ENCODE measurements around the gene METTL16.
"Not testable (repeated sequence)": the region's sequence is repeated elsewhere in the genome, so short reads cannot be mapped to it uniquely, and the experiment has no call there.

Gene METTL16

DNA sequence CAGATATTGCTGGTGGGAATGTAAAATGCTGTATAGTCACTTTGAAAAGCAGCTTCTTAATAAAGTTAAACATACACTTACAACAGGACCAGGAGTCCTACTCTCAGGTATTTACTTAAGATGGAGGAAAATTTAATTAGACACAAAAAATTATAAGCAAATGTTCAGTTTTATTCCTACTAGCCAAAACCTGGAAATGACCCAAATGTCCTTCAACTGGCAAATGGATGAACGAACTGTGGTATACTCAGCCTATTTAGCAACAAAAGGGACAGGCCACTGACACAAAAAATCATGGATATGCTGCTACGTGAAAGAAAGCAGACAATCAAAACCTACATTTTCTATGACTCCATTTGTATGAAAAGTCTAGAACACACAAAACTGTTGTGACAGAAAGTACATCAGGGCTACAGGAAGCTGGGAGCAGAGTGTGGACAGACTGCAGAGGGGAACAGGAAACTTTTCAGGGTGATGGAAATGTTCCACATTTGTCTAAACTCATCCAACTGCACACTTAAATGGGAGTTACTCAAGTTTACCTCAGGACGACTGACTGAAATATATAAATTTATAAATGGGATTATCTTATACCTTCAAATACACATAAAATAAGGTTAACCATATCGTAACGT, 61.6 kb downstream of the METTL16 start:
- no peak for DNase-seq (ENCODE audit: low read depth in 1 of 2, low spot score in 1 of 2)

DNA sequence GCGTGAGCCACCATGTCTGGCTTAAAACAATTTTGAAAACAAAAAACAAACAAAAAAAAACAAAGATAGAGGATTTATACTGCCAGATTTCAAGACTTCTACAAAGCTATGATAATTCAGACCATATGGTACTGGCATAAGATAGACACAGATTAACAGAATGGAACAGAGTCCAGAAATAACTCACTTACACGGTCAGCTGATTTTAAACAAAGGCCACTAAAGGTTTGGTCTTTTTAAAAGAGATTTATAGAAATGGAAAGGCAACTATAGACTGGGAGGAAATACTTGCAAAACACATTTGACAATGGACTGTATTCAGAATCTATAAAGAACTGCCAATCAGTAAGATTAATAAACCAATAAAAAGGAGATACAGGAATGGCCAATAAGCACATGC, 62.2 kb downstream of the METTL16 start:
- no peak for DNase-seq (ENCODE audit: low read depth in 1 of 2, low spot score in 1 of 2)

DNA sequence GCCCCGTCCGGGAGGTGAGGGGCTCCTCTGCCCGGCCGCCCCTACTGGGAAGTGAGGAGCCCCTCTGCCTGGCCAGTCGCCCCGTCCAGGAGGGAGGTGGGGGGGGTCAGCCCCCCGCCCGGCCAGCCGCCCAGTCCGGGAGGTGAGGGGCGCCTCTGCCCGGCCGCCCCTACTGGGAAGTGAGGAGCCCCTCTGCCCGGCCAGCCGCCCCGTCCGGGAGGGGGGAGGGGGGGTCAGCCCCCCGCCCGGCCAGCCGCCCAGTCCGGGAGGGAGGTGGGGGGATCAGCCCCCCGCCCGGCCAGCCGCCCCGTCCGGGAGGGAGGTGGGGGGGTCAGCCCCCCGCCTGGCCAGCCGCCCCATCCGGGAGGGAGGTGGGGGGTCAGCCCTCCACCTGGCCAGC, 64.2 kb downstream of the METTL16 start:
- not testable (repeated sequence) for DNase-seq (ENCODE audit: low read depth in 1 of 2, low spot score in 1 of 2)

DNA sequence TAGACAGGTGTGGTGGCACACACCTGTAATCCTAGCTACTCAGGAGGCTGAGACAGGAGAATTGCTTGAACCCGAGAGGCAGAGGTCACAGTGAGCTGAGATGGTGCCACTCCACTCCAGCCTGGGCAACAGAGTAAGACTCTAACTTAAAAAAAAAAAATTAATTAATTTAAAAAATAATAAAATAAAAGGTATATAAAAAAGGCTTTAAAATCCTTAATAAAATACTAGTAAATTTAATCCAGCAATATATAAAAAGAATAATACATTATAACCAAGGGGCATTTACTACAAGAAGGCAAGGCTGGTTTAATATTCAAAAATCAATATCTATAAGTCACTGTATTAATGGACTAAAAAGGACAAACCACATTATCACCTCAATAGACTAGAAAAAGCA, 66.0 kb downstream of the METTL16 start:
- no peak for DNase-seq (ENCODE audit: low read depth in 1 of 2, low spot score in 1 of 2)

DNA sequence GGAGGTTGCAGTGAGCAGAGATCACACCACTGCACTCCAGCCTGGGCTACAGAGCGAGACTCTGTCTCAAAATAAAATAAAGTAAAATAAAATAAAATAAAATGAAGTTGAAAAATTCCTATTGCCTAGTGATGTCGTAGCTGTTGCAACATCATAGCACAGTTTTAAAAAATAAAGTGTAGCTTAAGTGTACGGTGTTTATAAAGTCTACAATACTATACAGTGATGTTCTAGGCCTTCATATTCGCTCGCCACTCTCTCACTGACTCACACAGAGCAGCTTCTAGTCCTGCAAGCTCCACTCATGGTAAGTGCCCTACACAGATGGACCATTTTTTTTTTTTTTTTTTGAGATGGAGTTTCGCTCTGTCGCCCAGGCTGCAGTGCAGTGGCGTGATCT, 67.3 kb downstream of the METTL16 start:
- no peak for DNase-seq (ENCODE audit: low read depth in 1 of 2, low spot score in 1 of 2)

DNA sequence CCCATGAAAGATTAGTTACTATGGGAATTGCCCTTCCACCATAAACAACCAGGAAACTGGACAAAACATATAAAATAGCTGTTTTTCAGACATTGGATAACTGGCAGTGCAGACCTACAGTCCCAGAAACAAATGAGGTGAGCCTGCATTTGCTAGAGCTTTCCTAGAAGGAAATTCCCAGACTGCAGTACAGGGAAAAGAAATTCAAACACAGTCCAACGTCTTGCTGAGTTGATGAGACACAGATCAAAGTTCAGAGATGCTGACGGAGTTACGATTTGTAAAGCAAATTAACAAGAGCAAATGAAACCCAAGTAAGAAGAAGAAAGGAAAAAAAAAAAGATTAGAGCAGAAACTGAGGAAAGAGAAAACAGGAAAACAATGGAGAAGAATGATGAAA, 69.5 kb downstream of the METTL16 start:
- no peak for DNase-seq (ENCODE audit: low read depth in 1 of 2, low spot score in 1 of 2)

DNA sequence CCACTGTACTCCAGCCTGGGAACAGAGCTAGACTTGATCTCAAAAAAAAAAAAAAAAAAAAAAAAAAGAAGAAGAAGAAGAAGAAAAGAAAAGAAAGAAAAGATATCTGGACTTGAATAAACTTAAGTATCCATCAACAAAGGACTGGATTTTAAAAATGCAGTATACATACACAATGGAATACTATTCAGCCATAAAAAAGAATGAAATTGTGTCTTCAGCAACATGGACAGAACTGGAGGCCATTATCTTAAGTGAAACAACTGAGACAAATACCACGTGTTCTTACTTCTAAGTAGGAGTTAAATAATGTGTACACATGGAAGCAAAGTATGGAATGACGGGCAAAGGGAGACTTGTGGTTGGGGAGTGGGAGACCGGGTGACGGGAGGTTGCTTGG, 70.8 kb downstream of the METTL16 start:
- DNase-seq (ENCODE audit: low read depth in 1 of 2, low spot score in 1 of 2): no peak

DNA sequence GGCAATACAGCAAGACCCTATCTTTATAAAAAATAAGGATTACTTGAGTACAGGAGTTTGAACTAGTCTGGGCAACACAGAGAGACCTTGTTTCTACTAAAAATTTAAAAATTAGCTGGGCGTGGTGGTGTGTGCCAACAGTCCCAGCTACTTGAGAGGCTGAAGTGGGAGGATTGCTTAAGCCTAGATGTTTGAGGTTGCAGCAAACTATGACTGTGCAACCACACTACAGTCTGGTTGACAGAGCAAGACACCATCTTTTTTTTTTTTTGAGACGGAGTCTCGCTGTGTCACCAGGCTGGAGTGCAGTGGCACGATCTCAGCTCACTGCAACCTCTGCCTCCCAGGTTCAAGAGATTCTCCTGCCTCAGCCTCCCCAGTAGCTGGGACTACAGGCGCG, 71.7 kb downstream of the METTL16 start:
- DNase-seq (ENCODE audit: low read depth in 1 of 2, low spot score in 1 of 2): not testable (repeated sequence)

DNA sequence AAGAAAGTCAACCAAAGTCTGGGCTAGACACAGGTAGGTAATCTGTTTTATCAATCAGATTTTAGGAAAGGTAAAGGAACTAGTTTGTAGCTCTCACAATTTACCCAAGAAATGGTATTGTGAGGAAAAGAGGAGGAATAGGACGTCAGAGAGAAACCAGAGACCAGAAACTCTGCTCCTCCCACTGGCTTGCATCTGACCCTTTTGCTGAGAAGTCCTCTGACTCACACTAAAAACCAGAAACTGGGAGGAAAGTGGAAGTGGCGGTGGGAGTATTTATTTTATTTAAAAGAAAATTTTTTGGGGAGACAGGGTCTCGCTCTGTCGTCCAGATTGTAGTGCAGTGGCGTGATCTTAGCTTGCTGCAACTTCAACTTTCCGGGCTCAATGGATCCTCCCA, 72.9 kb downstream of the METTL16 start:
- no peak for DNase-seq (ENCODE audit: low read depth in 1 of 2, low spot score in 1 of 2)

DNA sequence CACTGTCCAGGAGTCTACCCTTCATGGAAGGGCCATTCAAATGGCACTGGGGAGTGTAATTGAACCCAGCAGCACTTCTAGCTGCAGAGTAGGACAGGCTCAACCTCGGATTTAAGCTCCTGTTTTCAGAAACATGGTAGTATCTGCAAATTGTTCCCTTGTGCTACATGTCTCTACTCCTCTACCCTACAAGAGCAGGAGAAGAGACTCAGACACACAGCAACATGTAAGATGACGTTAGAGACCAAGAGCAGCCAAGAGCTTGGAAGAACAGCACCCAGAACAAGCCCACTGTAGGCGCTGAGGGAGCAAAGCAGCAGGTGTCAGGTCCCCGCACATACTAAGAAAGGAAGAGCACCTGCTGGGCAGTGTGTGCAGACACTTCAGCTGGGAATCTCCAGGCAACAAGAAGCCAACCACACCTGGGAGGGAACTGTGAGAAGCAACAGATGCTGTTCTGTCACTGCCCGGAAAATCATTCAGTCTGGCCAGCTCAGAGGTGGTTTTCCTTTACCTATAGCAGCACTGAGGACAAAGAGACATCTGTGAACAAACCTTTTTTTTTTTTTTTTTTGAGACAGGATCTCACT, 75.3 kb downstream of the METTL16 start:
- no peak for DNase-seq (ENCODE audit: low read depth in 1 of 2, low spot score in 1 of 2)

DNA sequence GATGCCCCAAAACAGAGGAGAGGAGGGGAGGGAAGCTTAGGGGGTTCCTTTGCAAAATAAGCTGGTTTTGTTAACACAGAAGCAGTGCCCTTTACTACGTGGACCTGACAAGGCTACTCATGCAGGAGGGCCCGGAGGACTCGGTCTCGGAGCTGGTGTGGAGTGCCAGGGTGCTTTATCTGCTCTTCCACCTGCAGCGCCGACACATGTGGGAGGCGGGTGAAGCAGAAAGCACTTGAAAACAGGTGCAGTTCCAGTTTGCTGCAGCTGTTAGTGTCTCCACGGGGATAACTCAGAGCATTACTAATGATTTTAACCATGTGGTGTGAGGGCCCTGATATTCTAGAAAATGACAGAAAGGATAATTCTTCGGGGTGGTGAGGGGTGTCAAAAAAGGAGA, 75.8 kb downstream of the METTL16 start:
- no peak for DNase-seq (ENCODE audit: low read depth in 1 of 2, low spot score in 1 of 2)

DNA sequence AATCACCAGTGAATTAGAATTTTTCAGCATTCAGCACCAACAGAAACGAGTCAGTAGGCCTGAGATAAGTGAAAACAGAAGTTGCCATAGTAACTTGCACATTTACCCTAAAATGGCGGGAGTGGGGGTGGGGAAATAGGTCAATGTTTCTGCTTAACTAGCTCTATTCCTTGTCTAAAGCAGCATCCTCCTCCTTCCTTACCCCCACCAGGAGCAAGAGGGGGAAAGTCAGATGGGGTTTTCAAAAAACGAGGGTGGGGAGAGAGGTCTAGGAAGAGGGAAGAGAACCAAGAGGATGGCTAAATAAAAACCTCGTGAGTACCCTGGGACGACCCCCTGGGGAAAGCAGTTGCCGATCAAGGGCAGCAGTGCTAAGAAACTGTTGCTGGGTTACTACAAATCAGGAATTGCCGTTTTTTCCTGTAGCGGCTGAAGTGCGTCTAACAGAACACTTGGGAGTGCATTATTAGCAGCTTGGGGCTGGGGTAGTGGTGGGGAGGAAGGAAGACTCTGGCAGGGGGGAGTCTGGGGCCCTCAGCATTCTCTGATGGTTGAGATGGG, 76.4 kb downstream of the METTL16 start:
- no peak for DNase-seq (ENCODE audit: low read depth in 1 of 2, low spot score in 1 of 2)

DNA sequence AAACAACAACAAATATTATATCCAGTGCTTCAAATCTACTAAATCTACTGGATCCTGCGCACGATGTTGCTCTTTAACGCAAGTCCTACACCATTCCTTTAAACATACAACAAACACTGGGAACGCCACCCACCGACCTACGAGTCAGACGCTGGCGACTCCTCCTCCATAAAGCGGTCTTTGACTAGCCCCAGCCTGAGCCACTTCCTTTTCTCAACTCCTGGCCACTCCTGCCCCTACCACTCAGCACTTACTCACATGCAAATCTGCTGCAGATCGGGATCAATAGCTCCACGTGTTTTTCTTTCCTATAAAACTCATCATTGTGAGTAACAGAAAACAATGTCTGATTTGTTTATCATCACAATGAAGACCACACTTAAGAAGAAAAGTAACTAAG, 78.0 kb downstream of the METTL16 start:
- no peak for DNase-seq (ENCODE audit: low read depth in 1 of 2, low spot score in 1 of 2)

DNA sequence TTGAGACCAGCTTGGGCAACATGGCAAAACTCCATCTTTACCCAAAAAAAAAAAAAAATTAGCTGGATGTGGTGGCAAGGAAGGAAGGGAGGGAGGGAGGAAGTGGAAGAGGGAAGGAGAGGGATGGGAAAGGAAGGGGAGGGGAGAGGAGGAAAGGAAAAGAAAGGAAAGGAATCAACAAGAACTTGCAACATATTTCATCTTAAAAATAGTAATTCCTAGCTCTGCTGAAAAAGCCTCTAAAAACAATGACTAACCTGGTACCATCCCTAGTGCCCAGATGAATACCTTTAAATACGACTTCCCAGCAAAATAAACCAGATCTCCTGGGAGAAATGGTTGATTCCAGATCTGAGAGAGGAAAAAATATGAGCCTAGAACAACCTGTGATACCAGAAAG, 83.8 kb downstream of the METTL16 start:
- DNase-seq (ENCODE audit: low read depth in 1 of 2, low spot score in 1 of 2): no peak

DNA sequence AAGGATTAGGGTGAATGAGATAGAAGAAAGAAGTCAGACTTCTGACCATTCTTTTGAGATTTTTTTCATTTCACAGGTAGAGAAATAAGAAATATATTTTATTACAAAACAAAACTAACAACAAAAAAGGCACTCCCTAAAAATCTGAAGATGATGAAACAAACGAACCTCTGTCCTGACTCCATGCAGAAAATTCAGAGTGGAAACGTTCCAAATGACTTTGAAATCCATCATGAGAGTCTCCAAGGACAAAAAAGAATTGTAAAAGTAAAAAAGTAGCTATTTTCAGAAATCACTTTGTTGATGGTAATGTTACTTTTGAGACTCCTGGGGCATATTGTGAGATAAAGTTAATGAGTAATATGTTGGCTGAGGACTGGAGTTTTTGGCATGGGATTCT, 84.5 kb downstream of the METTL16 start:
- DNase-seq (ENCODE audit: low read depth in 1 of 2, low spot score in 1 of 2): no peak

DNA sequence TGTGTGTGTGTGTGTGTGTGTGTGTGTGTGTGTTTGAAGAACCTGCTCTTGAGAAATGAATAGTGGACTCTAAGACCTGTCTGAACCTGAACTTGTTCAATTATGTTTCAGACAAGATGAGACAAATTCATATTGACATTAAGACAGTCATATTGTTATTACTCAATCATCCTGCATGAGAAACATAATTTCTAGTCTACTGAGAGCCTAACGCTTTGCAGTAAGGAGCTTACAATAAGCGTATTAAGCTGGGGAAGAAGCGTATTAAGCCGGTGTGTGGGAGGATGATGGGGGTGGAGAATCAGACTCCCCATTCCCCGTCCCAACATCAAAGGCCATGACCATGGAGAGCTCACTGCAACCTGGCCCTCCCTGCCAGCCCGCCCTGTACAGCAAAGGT, 88.4 kb downstream of the METTL16 start:
- DNase-seq (ENCODE audit: low read depth in 1 of 2, low spot score in 1 of 2): no peak

DNA sequence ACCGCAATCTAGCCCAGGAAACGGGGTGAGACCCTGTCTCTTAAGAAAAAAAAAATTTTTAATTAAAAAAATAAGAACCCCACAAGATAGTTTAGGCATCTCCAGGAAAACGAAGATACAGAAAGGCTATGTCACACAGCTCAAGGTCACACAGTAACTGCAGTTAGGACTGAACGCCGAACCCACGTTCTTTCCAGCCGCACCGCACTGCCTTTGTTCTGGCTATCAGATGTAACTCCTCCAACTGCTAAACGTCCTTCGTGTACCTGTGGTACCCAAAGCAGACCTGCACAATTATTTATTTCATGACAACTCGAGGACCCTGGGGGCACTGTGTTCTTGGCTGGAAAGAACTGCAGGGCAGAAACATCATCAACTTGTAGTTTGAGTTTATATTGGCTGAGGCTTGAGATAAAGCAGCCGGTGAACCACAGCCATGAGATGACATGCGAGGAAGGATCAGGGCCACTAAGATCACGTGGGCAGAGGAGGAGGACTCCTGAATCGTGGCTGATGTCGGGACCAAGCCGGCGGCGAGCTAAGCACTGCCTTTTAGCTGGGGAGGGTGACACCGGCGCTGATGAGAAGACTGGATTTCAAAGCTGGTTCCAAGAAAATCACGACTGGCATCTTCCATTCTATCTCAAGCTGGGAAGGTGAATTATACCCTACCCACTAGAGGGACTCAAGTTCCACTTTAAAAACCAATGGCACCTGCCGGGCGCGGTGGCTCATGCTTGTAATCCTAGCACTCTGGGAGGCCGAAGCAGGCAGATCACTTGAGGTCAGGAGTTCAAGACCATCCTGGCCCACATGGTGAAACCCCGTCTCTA, 90.2 kb downstream of the METTL16 start:
- DNase-seq (ENCODE audit: low read depth in 1 of 2, low spot score in 1 of 2): no peak

DNA sequence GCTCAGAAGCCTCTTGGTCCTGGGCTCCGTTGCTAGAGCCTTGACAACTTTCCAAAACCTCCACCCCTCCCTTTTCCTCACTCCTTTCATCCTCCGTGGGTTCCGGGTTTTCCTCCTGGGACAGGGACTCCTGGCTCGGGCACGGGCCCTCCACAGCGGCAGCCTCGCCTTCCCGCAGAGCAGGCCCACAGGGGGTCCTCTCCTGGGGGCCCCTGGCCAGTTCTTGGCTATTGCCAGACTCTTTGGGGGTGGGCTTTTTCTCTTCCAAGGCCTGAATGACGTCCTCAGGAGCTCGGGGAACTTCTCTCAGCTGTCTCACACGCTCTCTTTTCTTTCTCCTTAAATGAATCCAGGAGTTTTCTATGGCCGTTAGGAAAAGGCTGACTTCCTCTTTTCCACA, 91.5 kb downstream of the METTL16 start:
- no peak for DNase-seq (ENCODE audit: low read depth in 1 of 2, low spot score in 1 of 2)

DNA sequence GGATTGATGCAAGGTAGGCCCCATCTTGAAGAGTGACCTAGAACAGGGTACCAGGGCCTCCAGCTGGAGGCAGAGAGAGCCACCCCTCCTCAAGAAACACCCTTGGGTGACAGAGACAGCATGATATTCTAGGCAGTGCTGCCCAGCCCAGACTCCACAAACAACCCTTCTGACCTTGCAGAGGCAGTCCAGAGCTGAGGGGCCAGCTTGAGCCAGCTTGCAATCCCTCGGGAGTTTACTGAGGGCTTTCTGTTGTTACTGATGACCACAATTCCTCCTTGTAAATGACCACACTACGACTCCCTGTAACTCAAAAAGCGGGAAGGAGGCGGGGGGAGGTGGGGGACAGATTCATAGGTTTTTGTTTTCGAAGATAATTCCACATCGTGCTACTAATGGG, 92.2 kb downstream of the METTL16 start:
- DNase-seq (ENCODE audit: low read depth in 1 of 2, low spot score in 1 of 2): no peak

DNA sequence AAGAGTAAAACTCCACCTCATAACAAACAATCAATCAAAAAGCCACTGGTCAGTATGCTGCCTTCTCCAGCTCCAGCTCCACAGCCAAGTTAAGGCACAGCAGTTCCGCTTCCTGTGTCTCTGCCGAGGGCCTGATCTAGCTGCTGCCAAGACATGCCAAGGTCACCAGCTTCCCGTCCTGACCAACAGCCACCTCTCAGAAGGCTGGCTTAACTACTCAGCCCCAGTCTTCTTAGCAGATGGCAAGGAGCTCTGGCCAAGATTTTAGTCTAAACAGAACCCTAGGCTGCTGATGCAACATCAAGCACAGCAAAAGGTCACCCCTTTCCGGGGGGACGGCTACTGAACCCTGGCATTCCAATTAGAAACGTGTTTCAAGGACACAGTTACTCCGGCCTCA, 93.1 kb downstream of the METTL16 start:
- DNase-seq (ENCODE audit: low read depth in 1 of 2, low spot score in 1 of 2): no peak

DNA sequence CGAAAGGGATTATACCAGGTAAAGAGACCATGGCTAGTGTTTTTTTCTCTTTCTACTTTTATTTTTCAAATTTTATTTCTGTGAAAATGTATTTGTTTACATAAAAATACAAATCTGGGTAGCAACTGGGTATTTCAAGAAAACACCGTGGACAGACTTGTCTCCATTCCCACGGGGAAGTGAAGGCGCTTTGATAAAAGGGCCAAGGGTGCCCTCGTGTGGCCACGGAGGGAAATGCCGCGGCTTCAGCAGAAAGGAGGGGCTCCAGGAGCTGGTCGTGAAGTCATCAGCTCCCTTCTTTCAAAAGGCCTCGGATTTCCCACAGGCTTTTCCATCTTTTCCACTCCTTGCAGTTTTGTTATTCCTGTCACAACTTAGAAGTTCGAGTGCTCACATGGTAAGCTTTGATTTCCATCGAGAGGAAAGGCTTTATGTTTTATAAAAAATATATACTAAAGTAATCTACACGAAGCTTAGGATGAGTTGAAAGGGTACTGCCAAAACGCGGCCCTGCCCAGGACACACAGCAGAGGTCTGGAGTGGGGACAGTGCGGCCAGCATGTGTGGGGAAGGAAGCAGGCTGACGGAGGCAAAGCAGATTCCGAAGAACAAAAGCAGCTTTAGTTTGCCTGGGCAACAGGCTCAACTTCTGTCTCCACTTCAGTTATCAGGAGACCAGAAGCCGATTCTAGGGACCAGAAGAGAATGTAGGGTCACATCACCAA, 95.5 kb downstream of the METTL16 start:
- DNase-seq (ENCODE audit: low read depth in 1 of 2, low spot score in 1 of 2): peak; percentile 77 to 79

DNA sequence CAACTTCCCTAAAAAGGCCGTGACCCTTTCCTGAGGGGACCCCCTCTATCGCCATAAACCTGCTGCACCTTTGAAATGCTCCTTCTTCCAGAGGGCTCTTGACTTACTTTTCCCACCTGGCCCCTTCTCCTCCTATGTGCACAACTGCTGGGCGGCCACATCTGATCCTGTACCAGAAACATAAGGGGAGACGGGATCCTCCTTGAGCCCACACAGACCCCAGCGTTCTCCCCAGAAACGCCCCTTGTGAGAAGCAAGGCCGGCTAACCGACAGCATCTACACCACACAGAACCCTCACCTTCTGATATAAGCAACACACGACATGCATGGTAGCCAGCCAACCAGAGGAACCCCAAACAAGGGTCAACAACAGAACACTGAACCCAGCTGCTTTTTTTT, 96.6 kb downstream of the METTL16 start:
- no peak for DNase-seq (ENCODE audit: low read depth in 1 of 2, low spot score in 1 of 2)
